Measurements from ENCODE around the gene KRTAP9-1.

The KRTAP9-1 gene

DNA sequence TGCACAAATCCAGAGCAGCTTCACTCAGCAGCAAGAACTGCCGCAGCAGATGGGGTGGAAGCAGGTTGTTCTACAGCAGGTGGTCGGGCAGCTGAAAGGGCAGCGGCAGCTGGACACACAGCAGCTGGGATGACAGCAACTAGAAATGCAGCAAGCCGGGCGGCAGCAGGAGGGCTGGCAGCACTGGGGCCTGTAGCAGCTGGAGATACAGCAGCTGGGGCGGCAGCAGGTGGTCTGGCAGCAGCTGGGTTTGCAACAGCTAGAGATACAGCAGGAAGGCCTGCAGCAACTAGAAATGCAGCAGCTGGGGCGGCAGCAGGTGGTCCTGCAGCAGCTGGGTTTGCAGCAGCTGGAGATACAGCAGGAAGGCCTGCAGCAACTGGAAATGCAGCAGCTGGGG, 22.1 kb upstream of the KRTAP9-1 start:
- no peak for DNase-seq (ENCODE audit: low read depth)
- TF ChIP-seq, protein P1, sequence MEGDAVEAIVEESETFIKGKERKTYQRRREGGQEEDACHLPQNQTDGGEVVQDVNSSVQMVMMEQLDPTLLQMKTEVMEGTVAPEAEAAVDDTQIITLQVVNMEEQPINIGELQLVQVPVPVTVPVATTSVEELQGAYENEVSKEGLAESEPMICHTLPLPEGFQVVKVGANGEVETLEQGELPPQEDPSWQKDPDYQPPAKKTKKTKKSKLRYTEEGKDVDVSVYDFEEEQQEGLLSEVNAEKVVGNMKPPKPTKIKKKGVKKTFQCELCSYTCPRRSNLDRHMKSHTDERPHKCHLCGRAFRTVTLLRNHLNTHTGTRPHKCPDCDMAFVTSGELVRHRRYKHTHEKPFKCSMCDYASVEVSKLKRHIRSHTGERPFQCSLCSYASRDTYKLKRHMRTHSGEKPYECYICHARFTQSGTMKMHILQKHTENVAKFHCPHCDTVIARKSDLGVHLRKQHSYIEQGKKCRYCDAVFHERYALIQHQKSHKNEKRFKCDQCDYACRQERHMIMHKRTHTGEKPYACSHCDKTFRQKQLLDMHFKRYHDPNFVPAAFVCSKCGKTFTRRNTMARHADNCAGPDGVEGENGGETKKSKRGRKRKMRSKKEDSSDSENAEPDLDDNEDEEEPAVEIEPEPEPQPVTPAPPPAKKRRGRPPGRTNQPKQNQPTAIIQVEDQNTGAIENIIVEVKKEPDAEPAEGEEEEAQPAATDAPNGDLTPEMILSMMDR (IDR thresholded peaks at IDR 0.05; ENCODE audit: control insufficient read depth, extremely low read depth, insufficient read depth): no peak

DNA sequence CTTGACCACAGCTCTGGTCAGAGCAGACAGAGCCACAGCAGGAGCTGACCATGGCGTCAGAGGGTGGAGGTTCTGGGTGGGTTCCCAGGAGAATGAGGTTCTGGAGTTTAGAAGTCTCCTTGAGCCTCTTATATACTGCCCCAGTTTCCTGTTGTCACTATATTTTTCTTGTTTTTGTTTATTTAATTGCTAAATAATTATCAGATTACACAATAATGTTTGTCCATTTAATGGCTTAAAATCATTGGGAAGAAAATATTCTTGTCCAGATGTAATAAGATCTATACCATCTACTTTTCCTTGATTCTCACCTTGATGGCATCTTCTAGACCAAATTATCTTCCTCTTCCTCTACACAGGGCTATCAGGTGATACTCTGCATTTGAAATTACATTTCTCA, 21.6 kb upstream of the KRTAP9-1 start, which contains the start of gene KRTAP4-3:
Gene KRTAP4-3, minus strand, starts transcription at position 101 of the 400 bp plus-strand sequence. Its CDS starts 49 bp downstream, at position 52.
- no peak for DNase-seq (ENCODE audit: low read depth)
- no peak within 1 kb of the TSS for H3K4me3 ChIP-seq (ENCODE audit: low read depth, low read length)
- TF ChIP-seq, protein P1 (IDR thresholded peaks at IDR 0.05; ENCODE audit: control insufficient read depth, extremely low read depth, insufficient read depth): no peak

More for the DNA sequence above, 22.1 kb upstream of the KRTAP9-1 start:
- H3K4me3 ChIP-seq (ENCODE audit: low read depth, low read length): no peak overlapping the region

DNA sequence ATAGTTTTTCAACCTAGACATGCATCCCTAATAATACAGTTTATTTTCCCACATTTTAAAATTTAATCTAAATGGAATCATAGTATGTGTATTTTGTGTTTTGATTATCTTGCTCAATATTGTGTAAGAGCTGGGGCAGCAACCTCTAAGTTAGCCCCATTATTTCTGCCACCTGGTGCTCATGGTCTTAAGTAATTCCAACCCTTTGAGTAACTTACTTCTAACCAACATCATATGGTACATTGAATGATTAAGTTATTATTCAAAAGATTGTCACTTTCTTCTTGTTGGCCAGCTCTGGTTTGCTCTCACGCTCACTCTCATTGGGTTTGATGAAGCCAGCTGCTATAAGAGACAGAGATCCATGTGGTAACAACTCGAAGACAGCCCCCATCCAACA, 17.8 kb upstream of the KRTAP9-1 start:
- no peak overlapping the region for H3K4me3 ChIP-seq (ENCODE audit: low read depth, low read length)
- DNase-seq (ENCODE audit: low read depth): no peak
- TF ChIP-seq, protein P1 (IDR thresholded peaks at IDR 0.05; ENCODE audit: control insufficient read depth, extremely low read depth, insufficient read depth): no peak

DNA sequence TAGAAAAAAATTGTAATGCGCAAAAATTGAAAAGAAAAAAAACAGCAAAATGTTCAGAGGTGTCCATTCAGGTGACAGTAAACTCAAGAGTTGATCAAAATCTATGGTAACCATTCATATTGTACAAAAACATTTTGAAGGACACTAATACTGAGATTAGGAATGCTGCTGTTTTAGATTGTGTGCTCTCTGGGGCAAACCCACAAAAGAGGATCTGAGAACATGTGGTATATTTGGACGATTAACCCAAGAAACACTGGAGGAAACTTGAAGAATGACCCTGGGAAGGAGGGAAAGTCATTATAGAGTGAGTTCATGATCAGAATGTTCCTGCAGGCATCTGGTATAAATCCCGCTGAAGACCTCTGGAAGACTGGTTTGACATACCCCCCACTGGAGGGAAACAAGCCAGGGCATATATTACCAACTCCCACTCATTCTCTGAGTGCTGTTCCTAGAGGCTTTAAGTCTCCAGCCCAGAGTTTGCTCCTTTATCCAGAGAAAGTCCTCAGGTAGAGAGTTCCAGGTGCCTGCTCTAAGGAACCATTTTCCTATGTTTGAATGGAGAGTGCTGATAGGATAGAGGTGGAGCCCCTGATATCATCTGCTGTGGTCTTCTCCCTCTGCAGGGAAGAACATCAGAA, 12.8 kb upstream of the KRTAP9-1 start:
- DNase-seq (ENCODE audit: low read depth): no peak
- H3K4me3 ChIP-seq (ENCODE audit: low read depth, low read length): no peak overlapping the region
- TF ChIP-seq, protein P1 (IDR thresholded peaks at IDR 0.05; ENCODE audit: control insufficient read depth, extremely low read depth, insufficient read depth): no peak

DNA sequence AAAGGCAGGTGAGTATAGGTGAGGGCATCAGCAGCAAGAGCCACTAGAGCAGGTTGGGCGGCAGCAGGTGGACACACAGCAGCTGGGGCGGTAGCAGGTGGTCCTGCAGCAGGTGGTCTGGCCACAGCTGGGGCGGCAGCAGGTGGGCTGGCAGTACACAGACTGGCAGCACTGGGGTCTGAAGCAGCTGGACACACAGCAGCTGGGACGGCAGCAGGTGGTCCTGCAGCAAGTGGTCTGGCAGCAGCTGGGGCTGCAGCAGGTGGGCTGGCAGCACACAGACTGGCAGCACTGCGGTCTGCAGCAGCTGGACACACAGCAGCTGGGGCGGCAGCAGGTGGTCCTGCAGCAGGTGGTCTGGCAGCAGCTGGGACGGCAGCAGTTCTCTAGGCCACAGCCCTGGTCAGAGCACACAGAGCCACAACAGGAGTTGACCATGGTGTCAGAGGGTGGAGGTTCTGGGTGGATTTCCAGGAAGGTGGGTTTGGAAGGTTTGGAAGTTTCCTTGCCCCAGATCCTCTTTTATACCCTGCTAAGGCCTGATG, 11.9 kb upstream of the KRTAP9-1 start, which contains the start of gene KRTAP4-2:
Gene KRTAP4-2, minus strand, starts transcription at position 495 of the 545 bp plus-strand sequence. Its CDS starts 57 bp downstream, at position 438.
- no peak for DNase-seq (ENCODE audit: low read depth)
- TF ChIP-seq, protein P1 (IDR thresholded peaks at IDR 0.05; ENCODE audit: control insufficient read depth, extremely low read depth, insufficient read depth): no peak
- no peak within 1 kb of the TSS for H3K4me3 ChIP-seq (ENCODE audit: low read depth, low read length)

DNA sequence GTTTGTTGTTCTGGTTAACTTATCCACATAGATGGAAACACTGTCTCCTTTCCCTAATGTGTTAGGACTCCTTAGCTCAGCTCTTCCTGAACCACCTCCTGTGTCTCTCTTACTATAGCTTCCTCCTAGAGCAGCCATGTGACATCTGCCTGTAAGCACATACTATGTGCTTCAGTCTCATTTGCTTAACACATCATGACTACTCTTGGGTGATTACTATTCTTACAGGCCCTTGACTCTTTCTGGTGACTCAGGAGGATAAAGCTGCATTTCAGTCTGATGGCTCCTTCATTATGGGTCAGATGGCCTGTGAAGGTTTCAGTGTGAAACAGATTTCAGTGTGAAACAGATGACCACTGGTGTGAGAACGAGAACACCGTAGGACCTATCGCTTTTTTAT, 11.3 kb upstream of the KRTAP9-1 start:
- DNase-seq (ENCODE audit: low read depth): no peak
- H3K4me3 ChIP-seq (ENCODE audit: low read depth, low read length): no peak overlapping the region
- TF ChIP-seq, protein P1 (IDR thresholded peaks at IDR 0.05; ENCODE audit: control insufficient read depth, extremely low read depth, insufficient read depth): no peak
